ENCODE data around the gene ADGRG6. TPM values are rescaled to one million over a fixed set of nuclear protein-coding genes. Genes with fewer than 3 reads are reported as not detected.

The ADGRG6 gene
- total and polyA plus RNA-seq, 9 donors = 1.6 to 10.6 (median 3.0) TPM

DNA sequence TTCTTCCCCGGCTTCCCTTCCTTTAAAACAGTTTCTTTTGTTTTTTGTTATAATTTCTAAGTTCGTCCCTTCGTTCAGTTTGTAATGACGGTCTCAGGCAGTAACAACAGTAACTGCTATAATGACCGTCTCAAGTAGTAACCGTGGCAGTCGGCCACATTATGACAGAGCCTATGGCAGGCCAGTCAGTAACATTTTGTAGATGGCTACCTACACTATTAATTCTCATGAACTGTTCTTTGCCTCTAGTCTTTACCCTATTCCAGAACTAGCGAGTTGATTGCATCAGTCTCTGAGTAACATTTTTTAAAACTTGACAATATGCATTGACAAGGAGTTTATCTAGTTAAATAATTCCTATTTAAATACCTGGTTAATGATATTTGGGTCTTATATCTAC is 43.0 kb upstream of the ADGRG6 start:
- Histone ChIP-seq H3K4me1 (ENCODE audit: insufficient read depth) (no peaks in the 10 kb centered on the region), H3K4me3 (no peak overlapping the region), H3K27ac (no peak overlapping the region), H3K36me3 (no peaks in the 10 kb centered on the region), H3K27me3 (no peaks in the 10 kb centered on the region), H3K9me3 (no peaks in the 10 kb centered on the region)
- DNase-seq = no peak
- TF ChIP-seq, protein P1, sequence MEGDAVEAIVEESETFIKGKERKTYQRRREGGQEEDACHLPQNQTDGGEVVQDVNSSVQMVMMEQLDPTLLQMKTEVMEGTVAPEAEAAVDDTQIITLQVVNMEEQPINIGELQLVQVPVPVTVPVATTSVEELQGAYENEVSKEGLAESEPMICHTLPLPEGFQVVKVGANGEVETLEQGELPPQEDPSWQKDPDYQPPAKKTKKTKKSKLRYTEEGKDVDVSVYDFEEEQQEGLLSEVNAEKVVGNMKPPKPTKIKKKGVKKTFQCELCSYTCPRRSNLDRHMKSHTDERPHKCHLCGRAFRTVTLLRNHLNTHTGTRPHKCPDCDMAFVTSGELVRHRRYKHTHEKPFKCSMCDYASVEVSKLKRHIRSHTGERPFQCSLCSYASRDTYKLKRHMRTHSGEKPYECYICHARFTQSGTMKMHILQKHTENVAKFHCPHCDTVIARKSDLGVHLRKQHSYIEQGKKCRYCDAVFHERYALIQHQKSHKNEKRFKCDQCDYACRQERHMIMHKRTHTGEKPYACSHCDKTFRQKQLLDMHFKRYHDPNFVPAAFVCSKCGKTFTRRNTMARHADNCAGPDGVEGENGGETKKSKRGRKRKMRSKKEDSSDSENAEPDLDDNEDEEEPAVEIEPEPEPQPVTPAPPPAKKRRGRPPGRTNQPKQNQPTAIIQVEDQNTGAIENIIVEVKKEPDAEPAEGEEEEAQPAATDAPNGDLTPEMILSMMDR (IDR thresholded peaks at IDR 0.05) = no peak
- TF ChIP-seq EP300 (IDR thresholded peaks at IDR 0.05) (no peak), POLR2A (IDR thresholded peaks at IDR 0.05) (no peak)
- WGBS, 3 donors = 92 to 95% (median 95%) methylated on average over 8 of the region's 8 CpGs
- intact Hi-C loops (cut with DNase I) = no loop called here

DNA sequence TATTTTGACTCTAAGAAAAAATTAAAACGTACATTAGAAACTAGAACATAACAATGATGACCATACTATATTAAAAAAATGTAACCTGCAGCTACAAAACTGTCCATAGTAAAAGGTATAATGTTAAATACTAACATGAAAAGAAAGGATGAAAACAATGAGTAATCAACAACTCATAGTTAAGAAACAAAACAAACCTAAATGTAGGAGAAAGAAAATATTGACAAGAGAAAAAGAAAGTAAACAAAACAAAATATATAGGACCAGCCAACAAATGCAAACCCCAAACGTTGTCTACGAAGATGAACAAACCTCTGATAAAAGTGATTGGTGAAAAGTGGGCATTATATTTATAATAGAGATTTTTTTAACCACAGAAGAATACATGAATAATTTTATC is 41.1 kb upstream of the ADGRG6 start:
- TF ChIP-seq POLR2A (IDR thresholded peaks at IDR 0.05) (no peak), EP300 (IDR thresholded peaks at IDR 0.05) (no peak)
- TF ChIP-seq, protein P1 (IDR thresholded peaks at IDR 0.05) = no peak
- intact Hi-C loops (cut with DNase I) = no loop called here

DNA sequence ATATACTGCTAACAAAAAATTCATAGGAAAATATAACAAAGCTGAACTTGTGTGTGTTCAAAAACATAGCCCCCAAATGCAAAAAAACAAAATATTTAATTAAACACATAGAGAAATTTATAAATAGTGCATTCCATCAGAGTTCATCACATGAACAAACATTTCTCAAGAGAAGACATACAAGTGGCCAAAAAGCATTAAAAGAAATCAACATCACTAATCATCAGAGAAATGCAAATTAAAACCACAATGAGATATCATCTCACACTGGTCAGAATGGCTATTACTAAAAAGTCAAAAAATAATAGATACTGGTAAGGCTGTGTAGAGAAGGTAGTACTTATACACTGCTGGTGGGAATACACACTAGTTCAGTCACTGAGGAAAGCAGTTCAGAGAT is 39.6 kb upstream of the ADGRG6 start:
- Histone ChIP-seq H3K36me3 (no peaks in the 10 kb centered on the region), H3K4me1 (ENCODE audit: insufficient read depth) (no peaks in the 10 kb centered on the region), H3K9me3 (no peaks in the 10 kb centered on the region), H3K27me3 (no peaks in the 10 kb centered on the region), H3K27ac (no peak overlapping the region), H3K4me3 (no peak overlapping the region)
- intact Hi-C loops (cut with DNase I) = no loop called here
- DNase-seq = no peak
- TF ChIP-seq, protein P1 (IDR thresholded peaks at IDR 0.05) = no peak
- TF ChIP-seq POLR2A (IDR thresholded peaks at IDR 0.05) (no peak), EP300 (IDR thresholded peaks at IDR 0.05) (no peak)

More for the DNA sequence above, 41.1 kb upstream of the ADGRG6 start:
- Histone ChIP-seq H3K27me3 (no peaks in the 10 kb centered on the region), H3K9me3 (no peaks in the 10 kb centered on the region), H3K4me1 (ENCODE audit: insufficient read depth) (no peaks in the 10 kb centered on the region), H3K27ac (no peak overlapping the region), H3K4me3 (no peak overlapping the region), H3K36me3 (no peaks in the 10 kb centered on the region)
- DNase-seq = no peak
- WGBS, 3 donors = 60 to 74% (median 62%) methylated on average over 3 of the region's 3 CpGs

DNA sequence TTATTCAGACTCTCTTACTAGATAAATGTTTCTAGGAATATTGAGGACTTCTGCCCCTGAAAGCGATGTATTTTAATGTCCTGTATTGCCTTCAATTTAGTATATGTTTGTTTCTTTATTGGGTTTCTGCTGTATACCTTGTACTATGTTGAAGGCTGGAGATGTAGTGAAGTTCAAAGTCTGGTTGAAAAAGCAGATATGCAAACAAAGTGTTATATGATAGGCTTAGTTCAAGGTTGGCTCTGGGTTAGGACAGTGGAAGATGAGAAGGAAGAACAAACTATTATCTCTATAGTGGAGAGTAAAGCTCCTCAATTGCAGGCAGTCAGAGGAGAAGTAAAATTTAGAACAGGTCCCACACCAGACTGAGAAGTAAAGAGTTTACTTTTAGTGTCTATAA is 36.3 kb upstream of the ADGRG6 start:
- H3K4me1 ChIP-seq (ENCODE audit: insufficient read depth) = no peaks in the 10 kb centered on the region
- 83 to 94% (median 90%) methylated on average over 1 of the region's 1 CpG for WGBS, 3 donors
- intact Hi-C loops (cut with DNase I) = no loop called here
- no peaks in the 10 kb centered on the region for H3K9me3 ChIP-seq
- no peak overlapping the region for H3K4me3 ChIP-seq
- H3K27me3 ChIP-seq = no peaks in the 10 kb centered on the region
- no peaks in the 10 kb centered on the region for H3K36me3 ChIP-seq
- DNase-seq = no peak
- TF ChIP-seq POLR2A (IDR thresholded peaks at IDR 0.05) = no peak
- no peak for TF ChIP-seq EP300 (IDR thresholded peaks at IDR 0.05)
- TF ChIP-seq, protein P1 (IDR thresholded peaks at IDR 0.05) = no peak
- no peak overlapping the region for H3K27ac ChIP-seq

DNA sequence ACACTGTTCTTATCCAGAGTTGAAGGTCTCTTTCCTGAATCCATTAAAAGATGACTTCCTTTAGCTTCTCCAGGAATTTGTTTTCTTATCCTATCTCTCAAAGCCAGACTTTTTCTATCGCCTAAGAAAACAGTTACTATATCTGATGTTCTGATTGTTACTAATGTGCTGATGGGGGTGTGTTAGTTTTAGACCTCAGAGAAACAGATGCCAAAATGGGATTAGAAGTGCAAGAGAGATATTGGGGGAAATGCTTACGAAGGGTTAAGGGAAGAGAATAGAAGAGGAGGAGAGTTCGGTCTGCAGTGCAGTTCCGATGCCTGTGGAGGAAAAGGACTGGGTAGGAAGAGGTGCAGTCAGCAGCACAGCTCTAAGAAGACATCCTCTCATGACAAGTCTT is 35.7 kb upstream of the ADGRG6 start:
- Histone ChIP-seq H3K27me3 (no peaks in the 10 kb centered on the region), H3K4me3 (no peak overlapping the region), H3K27ac (no peak overlapping the region), H3K9me3 (no peaks in the 10 kb centered on the region), H3K4me1 (ENCODE audit: insufficient read depth) (no peaks in the 10 kb centered on the region), H3K36me3 (no peaks in the 10 kb centered on the region)
- intact Hi-C loops (cut with DNase I) = no loop called here
- no peak for DNase-seq
- TF ChIP-seq, protein P1 (IDR thresholded peaks at IDR 0.05) = no peak
- TF ChIP-seq EP300 (IDR thresholded peaks at IDR 0.05) = no peak
- whole genome bisulfite sequencing, 3 donors = 51 to 62% (median 52%) methylated on average over 4 of the region's 4 CpGs

Measured in ovary (tissue), 9 donors.